Breast epithelium (tissue), 3 donors: ENCODE results near the gene SCN5A.

Experiments
- POLR2A ChIP-seq: fragments of 450-650 bp; IDR thresholded peaks from one replicate; pipeline ENCODE4 v1.6.1; 2016; ENCODE audit warnings: antibody characterized with exemption, mild to moderate bottlenecking, moderate library complexity
- TF ChIP-seq, protein P1 (sequence below), 3 donors: fragments of 450-650 bp; IDR thresholded peaks; one replicate each; pipeline ENCODE4 v1.5.1; 2016 to 2017; ENCODE audit warnings: antibody characterized with exemption in 3 of 3, mild to moderate bottlenecking in 3 of 3, moderate library complexity in 3 of 3

DNA sequence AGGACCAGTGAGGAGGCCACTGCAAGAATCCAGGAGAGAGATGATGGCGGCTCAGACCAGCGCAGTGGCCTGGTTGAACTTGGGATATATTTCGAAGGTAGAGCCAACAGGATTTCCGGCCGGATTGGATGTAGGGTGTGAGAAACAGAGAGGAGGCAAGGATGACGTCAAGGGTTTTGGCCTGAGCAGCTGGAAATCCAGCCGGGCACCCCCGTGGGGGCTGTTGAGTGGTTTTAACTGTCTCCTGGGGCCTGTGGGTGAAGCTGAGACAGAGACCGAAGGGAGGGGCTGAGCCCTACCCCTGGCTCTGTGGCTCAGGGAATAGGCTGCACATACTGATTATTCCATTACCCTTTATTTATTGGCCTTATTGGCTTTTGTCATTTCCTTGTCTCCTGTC, 107.7 kb downstream of the SCN5A start:
- TF ChIP-seq, protein P1, sequence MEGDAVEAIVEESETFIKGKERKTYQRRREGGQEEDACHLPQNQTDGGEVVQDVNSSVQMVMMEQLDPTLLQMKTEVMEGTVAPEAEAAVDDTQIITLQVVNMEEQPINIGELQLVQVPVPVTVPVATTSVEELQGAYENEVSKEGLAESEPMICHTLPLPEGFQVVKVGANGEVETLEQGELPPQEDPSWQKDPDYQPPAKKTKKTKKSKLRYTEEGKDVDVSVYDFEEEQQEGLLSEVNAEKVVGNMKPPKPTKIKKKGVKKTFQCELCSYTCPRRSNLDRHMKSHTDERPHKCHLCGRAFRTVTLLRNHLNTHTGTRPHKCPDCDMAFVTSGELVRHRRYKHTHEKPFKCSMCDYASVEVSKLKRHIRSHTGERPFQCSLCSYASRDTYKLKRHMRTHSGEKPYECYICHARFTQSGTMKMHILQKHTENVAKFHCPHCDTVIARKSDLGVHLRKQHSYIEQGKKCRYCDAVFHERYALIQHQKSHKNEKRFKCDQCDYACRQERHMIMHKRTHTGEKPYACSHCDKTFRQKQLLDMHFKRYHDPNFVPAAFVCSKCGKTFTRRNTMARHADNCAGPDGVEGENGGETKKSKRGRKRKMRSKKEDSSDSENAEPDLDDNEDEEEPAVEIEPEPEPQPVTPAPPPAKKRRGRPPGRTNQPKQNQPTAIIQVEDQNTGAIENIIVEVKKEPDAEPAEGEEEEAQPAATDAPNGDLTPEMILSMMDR (IDR thresholded peaks at IDR 0.05): no peak
- no peak for TF ChIP-seq POLR2A
